ENCODE measurements around the gene WDR45.
A peak's percentile ranks its signal among the peaks of the same experiment; 100 is the strongest.

The WDR45 gene

DNA sequence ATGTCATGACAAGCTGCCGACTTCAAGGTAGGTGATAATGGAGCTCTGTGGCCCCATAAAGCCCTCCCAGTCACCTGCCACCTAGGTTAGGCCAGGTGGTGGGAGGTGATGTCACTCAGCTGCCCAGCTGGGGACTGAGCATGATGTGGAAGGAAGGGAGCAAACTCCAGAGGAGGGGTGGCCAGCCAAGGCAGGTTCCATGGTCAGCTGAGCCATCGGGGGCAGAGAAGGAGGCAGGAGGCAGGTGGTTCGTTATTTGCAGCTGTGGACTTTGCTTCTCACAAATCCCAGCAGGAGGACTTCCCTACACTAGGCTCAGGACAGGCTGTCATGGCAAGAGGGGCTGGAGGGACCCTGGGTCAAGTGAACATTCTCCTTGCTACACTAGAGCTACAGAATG is 18.8 kb downstream of the WDR45 start:
- Histone ChIP-seq H3K9ac (ENCODE audit: low read length) (no peak overlapping the region), H3K27me3 (ENCODE audit: control insufficient read depth, insufficient read depth, low read length) (no peaks in the 10 kb centered on the region), H3K4me3 (ENCODE audit: low read length) (no peak overlapping the region), H3K9me3 (ENCODE audit: control insufficient read depth, low read length) (no peaks in the 10 kb centered on the region), H3K36me3 (ENCODE audit: control insufficient read depth, insufficient read depth, low read length) (no peaks in the 10 kb centered on the region), H3K4me1 (ENCODE audit: control insufficient read depth, insufficient read depth, low read length) (peaks cover 7% of the 10 kb centered on the region)

DNA sequence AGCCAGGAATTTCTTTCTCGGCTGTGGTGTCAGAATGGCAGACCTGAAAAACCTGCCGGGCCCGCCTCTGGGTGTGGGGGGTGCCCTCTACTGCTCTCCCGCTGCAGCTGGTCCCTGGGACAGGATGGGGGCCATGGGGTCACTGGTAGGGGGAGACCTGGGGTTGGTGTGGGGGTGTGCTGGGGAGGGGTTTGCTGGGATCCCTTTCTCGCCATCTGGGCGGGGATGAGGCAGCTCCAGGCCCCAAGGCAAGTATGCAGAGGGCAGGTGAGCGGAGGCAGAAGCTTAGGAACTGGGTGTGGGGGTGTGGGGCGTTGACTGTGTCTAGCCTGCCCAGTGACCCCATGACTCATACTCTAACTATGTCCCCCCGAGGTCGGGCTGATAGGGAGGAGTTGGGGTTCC is 20.0 kb downstream of the WDR45 start:
- peaks cover 7% of the 10 kb centered on the region for H3K4me1 ChIP-seq (ENCODE audit: control insufficient read depth, insufficient read depth, low read length)
- H3K36me3 ChIP-seq (ENCODE audit: control insufficient read depth, insufficient read depth, low read length) = no peaks in the 10 kb centered on the region
- peak overlapping the region; percentile 81 for H3K9ac ChIP-seq (ENCODE audit: low read length)
- H3K4me3 ChIP-seq (ENCODE audit: low read length) = peak overlapping the region; percentile 41
- no peaks in the 10 kb centered on the region for H3K9me3 ChIP-seq (ENCODE audit: control insufficient read depth, low read length)
- no peaks in the 10 kb centered on the region for H3K27me3 ChIP-seq (ENCODE audit: control insufficient read depth, insufficient read depth, low read length)

DNA sequence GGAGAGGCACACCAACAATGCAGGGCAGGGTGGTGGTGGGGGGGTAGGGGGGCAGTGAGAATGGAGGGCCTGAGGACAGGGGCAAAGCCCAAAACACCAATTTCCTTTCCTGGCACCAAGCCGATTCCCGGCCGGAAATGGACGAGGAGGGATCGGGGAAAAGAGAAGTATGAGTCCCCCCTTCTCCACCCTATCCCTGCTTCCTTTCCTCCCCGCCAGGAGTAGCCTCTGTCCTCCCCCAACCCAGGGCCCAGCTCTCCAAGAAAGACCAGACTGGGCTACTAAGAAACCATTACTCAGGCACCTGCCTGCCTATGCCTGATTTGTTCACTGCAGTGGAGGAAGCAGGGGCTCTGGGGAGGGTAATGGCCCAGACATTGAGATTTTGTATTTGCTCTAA is 20.5 kb downstream of the WDR45 start:
- Histone ChIP-seq H3K9me3 (ENCODE audit: control insufficient read depth, low read length) (no peaks in the 10 kb centered on the region), H3K27me3 (ENCODE audit: control insufficient read depth, insufficient read depth, low read length) (no peaks in the 10 kb centered on the region), H3K4me3 (ENCODE audit: low read length) (peak overlapping the region; percentile 41), H3K9ac (ENCODE audit: low read length) (peak overlapping the region; percentile 81), H3K4me1 (ENCODE audit: control insufficient read depth, insufficient read depth, low read length) (peaks cover 7% of the 10 kb centered on the region), H3K36me3 (ENCODE audit: control insufficient read depth, insufficient read depth, low read length) (no peaks in the 10 kb centered on the region)

DNA sequence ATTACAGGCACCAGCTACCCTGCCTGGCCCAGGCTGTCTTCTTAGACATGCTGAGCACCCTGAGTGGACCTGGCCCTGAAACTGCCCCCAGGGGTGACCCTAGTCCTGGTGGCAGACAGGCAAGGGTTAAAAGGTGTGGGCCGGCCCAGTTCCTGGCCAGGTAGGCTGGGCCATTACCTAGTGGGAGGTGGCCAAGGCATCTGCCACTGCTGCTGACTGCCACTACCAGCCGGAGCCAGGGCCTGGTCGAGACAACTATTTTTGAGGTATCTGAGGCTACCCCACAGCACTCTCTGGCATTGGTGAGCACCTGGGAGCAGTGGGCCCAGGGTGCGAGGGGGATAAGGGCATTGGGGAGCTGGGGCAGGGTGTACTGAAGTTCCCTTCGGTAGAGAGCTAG is 20.9 kb downstream of the WDR45 start, which contains the start of gene CCDC120:
Gene CCDC120, plus strand, starts transcription at position 206 of the 400 bp plus-strand sequence. CDS start 3,043 bp downstream, outside the sequence.
- Histone ChIP-seq H3K4me1 (ENCODE audit: control insufficient read depth, insufficient read depth, low read length) (peaks cover 7% of the 10 kb centered on the region), H3K36me3 (ENCODE audit: control insufficient read depth, insufficient read depth, low read length) (no peaks in the 10 kb centered on the region), H3K9me3 (ENCODE audit: control insufficient read depth, low read length) (no peaks in the 10 kb centered on the region), H3K27me3 (ENCODE audit: control insufficient read depth, insufficient read depth, low read length) (no peaks in the 10 kb centered on the region), H3K4me3 (ENCODE audit: low read length) (peak within 1 kb of the TSS; percentile 41), H3K9ac (ENCODE audit: low read length) (peak within 1 kb of the TSS; percentile 81)

DNA sequence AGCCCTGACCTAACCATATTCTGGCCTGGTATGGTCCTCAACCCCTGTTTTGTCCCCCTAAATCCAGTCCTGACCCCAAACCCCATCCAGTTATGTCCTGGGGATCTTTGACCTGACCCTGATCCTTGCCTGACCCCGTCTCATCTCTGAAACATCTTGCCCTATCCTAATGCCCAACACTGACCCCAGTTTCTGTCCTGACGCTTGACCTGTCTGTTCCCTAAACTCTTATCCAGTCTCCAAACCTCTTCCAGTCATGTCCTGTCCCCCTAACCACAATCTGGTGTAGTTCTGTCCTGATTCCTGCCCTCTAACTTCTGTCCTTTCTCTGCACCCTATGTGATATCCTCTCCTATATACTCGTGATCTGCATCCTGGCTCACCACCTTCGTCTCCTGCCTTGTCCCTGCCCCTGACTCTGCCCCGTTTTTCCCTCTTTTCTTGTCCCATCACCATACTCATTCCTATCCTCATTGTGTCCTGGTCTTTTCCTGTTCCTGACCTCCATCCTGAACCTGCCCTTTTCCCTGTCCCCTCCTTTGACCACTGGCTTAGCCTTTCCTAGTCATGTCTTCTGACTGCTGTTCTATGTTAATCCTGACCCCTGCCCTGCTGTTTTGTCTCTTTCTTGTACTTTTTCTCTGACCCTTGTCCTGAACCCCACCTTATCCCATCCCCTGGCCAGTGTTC is 25.5 kb downstream of the WDR45 start:
- Histone ChIP-seq H3K9me3 (ENCODE audit: control insufficient read depth, low read length) (no peaks in the 10 kb centered on the region), H3K9ac (ENCODE audit: low read length) (peak overlapping the region; percentile 43), H3K4me1 (ENCODE audit: control insufficient read depth, insufficient read depth, low read length) (peaks cover 4% of the 10 kb centered on the region), H3K36me3 (ENCODE audit: control insufficient read depth, insufficient read depth, low read length) (no peaks in the 10 kb centered on the region), H3K4me3 (ENCODE audit: low read length) (no peak overlapping the region), H3K27me3 (ENCODE audit: control insufficient read depth, insufficient read depth, low read length) (no peaks in the 10 kb centered on the region)

DNA sequence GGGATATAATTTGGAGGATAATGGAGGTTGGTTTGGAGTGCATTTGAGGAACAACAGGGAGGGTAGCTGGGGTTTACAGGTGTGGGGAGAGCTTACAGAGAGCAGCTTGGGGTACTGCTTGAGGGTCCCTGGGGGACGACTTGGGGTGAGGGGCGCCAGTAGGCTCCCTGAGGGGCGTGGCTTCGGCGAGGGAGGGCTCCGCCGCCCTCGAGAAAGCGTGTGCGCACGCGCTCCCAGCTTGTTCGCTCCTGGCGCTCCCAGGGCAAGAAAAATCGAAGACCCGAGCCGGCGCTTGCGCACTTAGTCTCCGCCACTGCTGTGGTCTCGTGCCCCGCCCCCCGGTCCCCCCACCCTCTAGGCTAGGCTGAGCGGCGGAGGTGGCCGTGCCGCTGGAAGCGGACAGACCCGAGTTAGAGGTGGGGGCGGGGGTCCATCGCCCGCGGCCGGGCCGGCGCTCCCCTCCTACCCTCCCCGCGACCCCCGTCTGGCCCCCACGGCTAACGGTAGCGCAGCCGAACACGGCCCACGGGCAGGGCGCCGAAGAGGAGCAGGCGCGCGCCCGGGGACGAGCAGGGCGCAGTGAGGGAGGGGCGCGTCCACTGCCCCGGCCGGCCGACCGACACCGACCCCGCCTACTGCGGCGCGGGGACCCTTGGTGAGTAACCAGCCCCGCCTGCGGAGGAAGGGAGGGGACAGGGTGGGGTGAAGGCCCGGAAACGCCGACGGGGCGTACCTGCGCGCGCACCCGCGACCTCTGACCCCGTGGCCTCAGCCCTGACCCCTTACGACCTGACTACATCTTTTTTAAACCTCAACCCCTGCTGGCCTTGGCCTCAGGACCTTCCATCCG is 26.2 kb downstream of the WDR45 start:
- no peaks in the 10 kb centered on the region for H3K27me3 ChIP-seq (ENCODE audit: control insufficient read depth, insufficient read depth, low read length)
- peaks cover under 1% of the 10 kb centered on the region for H3K4me1 ChIP-seq (ENCODE audit: control insufficient read depth, insufficient read depth, low read length)
- no peaks in the 10 kb centered on the region for H3K9me3 ChIP-seq (ENCODE audit: control insufficient read depth, low read length)
- no peaks in the 10 kb centered on the region for H3K36me3 ChIP-seq (ENCODE audit: control insufficient read depth, insufficient read depth, low read length)
- H3K9ac ChIP-seq (ENCODE audit: low read length) = peak overlapping the region; percentile 43
- no peak overlapping the region for H3K4me3 ChIP-seq (ENCODE audit: low read length)

DNA sequence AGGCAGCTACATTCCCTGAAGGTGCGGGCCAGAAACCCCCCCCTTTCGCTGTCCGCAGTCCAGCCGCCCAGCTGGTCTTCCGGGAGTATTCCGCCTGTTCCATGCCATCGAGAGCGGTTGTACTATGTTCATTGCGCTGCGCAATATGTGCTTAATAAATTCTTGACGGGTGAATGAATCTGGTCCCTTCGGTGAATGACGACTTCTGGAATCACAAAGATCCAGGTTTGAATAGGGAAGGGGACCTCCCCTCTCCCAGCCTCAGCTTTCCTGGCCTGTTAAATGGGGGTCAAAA is 35.8 kb downstream of the WDR45 start:
- Histone ChIP-seq H3K9me3 (ENCODE audit: control insufficient read depth, low read length) (no peaks in the 10 kb centered on the region), H3K4me3 (ENCODE audit: low read length) (no peak overlapping the region), H3K9ac (ENCODE audit: low read length) (no peak overlapping the region), H3K27me3 (ENCODE audit: control insufficient read depth, insufficient read depth, low read length) (no peaks in the 10 kb centered on the region), H3K4me1 (ENCODE audit: control insufficient read depth, insufficient read depth, low read length) (peaks cover 16% of the 10 kb centered on the region), H3K36me3 (ENCODE audit: control insufficient read depth, insufficient read depth, low read length) (no peaks in the 10 kb centered on the region)

DNA sequence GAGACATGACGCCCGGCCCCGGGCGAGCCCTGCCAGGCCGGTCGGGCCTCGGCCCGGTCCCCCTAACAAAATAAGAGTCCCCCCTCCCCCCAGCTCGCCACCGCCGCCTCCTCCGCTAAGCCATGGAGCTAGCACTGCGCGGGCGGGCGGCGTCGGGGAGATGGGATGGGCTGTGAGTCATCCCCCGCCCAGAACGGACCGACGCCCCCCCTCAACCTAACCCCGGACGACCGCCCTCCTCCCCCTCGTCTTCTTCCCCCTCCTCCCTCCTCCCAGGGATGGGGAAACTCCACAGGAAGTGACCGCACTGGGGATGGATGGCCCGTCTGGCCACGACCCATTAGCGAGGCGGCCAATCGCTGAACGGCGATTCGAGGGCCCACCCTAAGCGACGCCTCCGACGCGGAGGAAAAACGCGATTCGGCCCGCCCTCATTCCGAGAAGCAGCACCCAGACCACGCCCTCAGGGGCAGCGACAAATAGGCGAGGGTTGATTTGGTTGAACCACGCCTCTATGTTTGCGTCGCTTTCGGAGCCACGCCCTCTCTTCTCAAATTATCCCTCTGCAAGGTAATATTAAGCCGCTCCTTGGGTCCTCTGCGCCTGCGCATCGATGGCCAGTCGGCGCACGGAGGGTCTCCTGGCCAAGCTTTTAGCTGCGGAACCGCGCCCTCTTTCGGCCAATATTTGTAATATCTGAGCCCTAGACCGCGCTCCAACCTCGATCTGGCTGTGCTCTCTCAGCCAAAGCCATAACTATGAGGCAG is 36.3 kb downstream of the WDR45 start, which contains the start of gene TFE3:
Gene TFE3, minus strand, starts transcription at position 138 of the 767 bp plus-strand sequence. Its CDS starts 131 bp downstream, at position 7.
- Histone ChIP-seq H3K36me3 (ENCODE audit: control insufficient read depth, insufficient read depth, low read length) (no peaks in the 10 kb centered on the region), H3K9ac (ENCODE audit: low read length) (peak within 1 kb of the TSS; percentile 87), H3K9me3 (ENCODE audit: control insufficient read depth, low read length) (no peaks in the 10 kb centered on the region), H3K4me1 (ENCODE audit: control insufficient read depth, insufficient read depth, low read length) (peaks cover 16% of the 10 kb centered on the region), H3K27me3 (ENCODE audit: control insufficient read depth, insufficient read depth, low read length) (no peaks in the 10 kb centered on the region), H3K4me3 (ENCODE audit: low read length) (peak within 1 kb of the TSS; percentile 54)

DNA sequence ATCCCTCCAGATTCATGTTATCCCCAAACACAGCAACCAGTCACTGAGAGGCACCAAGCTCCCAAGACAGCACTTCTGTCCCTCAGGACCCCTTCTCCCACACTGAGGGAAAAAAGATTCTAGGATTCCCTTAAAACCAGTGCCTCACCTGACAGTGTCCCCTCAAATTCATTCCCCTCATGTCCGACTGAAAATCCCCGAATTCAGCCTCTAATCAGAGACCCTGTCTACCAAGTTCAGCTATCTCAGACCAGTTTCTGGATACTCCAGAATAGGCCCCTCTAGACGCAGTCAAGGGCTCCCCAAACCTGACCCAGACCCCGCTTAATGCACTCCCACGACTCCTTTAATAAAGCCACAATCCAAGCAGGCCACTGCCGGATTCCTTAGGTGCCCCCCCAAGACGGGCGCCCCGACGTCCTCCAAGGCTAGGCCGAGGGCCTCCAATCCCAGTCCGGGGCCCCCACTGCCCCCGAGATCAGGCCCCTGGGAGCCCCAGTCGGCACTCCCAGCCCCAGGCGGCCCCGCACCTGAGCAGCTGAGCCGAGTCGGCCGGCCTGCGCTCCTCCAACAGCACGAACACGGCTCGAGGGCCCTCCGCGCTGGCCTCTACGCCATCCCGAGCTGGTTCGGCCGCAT is 37.0 kb downstream of the WDR45 start:
- H3K27me3 ChIP-seq (ENCODE audit: control insufficient read depth, insufficient read depth, low read length) = no peaks in the 10 kb centered on the region
- H3K9ac ChIP-seq (ENCODE audit: low read length) = peak overlapping the region; percentile 87
- H3K9me3 ChIP-seq (ENCODE audit: control insufficient read depth, low read length) = no peaks in the 10 kb centered on the region
- no peaks in the 10 kb centered on the region for H3K36me3 ChIP-seq (ENCODE audit: control insufficient read depth, insufficient read depth, low read length)
- H3K4me1 ChIP-seq (ENCODE audit: control insufficient read depth, insufficient read depth, low read length) = peaks cover 16% of the 10 kb centered on the region
- H3K4me3 ChIP-seq (ENCODE audit: low read length) = peak overlapping the region; percentile 54

DNA sequence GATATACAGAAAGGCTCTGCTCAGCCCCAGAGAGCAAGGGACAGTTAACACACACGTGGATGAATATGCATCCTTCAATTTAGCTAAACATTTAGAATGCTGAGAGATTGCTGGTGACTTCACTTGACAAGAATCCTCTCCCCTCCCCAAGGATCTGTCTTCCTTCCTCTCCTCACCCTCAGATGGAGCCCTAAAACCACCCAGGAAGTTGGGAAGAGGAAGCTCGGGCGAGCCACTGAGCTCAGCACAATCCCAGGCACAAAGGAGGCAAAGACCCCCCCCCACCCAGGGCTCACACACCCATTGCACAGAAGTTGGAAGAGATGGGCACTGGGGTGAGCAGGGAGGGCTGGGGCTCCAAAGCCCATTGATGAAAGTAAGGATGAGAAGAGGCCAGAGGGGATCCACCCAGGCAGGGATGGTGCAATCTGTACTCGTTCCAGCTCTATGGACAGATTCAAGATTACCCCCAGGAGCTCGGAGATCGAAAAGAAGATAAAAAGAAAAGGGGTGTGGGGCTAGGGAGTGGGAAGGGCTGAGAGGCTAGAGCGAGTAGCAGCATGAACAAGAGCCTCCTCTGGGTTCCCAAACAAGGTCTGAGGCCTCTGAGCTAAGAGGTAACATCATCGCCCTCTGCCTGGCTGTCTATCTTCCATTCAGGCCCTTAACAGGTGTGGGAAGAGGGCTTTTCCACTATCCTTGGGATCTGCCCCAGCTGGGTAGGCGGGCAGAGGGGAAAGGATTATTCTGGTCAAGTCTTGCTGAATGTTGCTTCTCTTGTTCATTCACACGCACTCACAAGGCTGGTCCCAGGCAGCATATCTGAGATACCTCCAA is 37.7 kb downstream of the WDR45 start:
- peak overlapping the region; percentile 54 for H3K4me3 ChIP-seq (ENCODE audit: low read length)
- peaks cover 16% of the 10 kb centered on the region for H3K4me1 ChIP-seq (ENCODE audit: control insufficient read depth, insufficient read depth, low read length)
- H3K36me3 ChIP-seq (ENCODE audit: control insufficient read depth, insufficient read depth, low read length) = no peaks in the 10 kb centered on the region
- H3K9me3 ChIP-seq (ENCODE audit: control insufficient read depth, low read length) = no peaks in the 10 kb centered on the region
- H3K27me3 ChIP-seq (ENCODE audit: control insufficient read depth, insufficient read depth, low read length) = no peaks in the 10 kb centered on the region
- peak overlapping the region; percentile 87 for H3K9ac ChIP-seq (ENCODE audit: low read length)

DNA sequence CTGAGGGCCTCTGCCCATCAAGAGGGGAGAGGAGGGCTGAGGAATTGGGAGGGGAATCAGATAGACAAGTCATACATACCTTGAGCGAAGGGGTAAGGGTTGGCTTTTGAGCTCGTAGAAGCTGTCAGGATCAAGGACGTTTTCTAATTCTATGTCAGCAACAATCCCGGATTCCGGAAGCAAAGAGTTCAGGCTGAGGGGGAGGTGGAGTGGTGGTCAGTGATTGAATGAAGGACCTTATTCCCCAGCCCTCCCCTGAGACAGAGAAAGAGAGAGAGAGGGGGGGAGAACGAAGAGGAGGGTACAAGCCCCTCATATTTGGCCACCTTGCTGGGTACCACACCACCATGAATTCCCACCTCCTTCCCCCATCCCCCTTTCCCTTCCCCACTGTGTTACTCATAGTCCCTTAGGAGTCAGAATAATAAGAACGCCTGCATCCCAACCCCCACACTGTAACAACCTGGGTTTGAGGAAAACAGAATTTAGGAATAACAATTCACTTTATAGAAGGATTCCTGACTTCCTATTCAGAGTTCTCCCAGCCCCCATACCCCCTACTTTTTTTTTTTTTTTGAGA is 39.2 kb downstream of the WDR45 start:
- no peaks in the 10 kb centered on the region for H3K27me3 ChIP-seq (ENCODE audit: control insufficient read depth, insufficient read depth, low read length)
- no peak overlapping the region for H3K4me3 ChIP-seq (ENCODE audit: low read length)
- peak overlapping the region; percentile 22 for H3K9ac ChIP-seq (ENCODE audit: low read length)
- H3K36me3 ChIP-seq (ENCODE audit: control insufficient read depth, insufficient read depth, low read length) = no peaks in the 10 kb centered on the region
- peaks cover 16% of the 10 kb centered on the region for H3K4me1 ChIP-seq (ENCODE audit: control insufficient read depth, insufficient read depth, low read length)
- no peaks in the 10 kb centered on the region for H3K9me3 ChIP-seq (ENCODE audit: control insufficient read depth, low read length)

All from mucosa of stomach (tissue), 1 donor.